ENCODE measurements around the gene DPP6. TPM values are rescaled to one million over a fixed set of nuclear protein-coding genes. Genes with fewer than 3 reads are reported as not detected.
"Not testable (repeated sequence)": the region's sequence is repeated elsewhere in the genome, so short reads cannot be mapped to it uniquely, and the experiment has no call there.

Gene DPP6
- total RNA-seq, 1 donor from 2014 or later: 56.3 TPM

DNA sequence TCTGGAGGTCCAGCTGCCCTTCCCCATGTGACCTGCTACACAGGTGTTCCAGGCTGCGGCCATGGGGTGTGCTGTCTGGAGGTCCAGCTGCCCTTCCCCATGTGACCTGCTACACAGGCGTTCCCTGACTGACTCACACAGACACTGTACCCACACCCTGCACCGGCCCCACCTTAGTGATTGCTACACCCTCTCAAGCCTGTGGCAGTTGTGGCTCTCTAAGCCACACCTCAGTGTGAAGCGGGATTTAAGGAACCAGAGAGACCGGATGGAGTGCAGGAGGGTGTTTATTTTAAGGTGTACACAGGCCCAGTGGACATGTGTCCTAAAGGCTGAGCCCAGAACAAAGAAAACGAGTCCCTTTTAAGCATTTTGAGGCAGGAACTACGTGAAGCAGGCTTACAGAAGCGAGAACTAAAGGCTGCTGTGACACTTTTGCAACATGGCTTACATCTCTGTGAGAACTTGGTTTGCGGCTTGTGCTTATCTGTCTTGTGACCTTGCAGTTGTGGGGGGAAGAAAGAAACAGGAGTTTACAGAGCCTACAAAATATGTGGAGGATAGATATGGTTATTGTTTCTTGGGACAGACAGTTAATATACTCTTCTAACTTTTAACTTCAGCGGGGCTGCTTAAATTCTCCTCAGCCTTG lies 624.4 kb downstream of the DPP6 start:
- FAIRE-seq (no peak), DNase-seq (ENCODE audit: low spot score in 2 of 2) (no peak)

- FAIRE-seq: no peak
- no peak for DNase-seq (ENCODE audit: low spot score in 2 of 2)
Observed at GRCh38 chr7:154677454-154677853, 625.3 kb downstream of the DPP6 start.

- not testable (repeated sequence) for FAIRE-seq; DNase-seq (ENCODE audit: low spot score in 2 of 2)
Observed at GRCh38 chr7:154678001-154678550, 625.9 kb downstream of the DPP6 start.

- no peak for DNase-seq (ENCODE audit: low spot score in 2 of 2)
- FAIRE-seq: no peak
Observed at GRCh38 chr7:154679379-154680053, 627.3 kb downstream of the DPP6 start.

DNA sequence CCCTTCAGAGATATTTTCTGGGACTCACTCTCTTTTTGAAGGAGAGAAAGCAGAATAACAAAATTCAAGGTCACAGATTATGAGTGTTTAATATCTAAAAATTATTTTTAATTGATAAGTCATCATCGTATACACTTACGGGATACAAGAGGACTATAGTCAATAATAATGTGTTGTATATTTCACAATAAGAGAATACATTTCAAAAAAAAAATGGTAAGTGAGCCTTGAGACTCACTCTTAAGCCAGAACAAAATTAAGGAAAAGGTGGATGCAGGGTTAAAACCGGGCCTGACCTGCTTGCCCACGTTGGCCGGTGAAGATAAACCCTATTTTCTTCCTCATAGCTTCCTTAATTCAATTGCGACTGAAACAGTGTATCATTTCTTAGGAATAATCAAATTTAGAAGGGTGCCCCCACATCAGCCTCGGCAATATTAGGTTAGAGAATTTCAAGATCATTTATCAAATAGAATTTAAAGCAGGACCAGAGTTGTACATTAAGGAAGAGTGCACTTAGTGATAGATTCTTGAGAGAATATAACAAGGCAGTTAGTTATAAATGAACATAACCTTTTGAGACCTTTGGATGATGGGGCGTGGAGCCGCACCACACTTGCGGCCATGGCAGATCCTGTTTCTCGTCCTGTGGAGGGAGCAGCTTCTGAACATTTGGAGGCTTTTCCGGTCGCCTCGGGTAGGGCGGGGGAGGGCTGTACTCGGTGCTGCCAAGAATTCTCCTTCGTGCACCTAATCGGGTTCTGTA lies 628.9 kb downstream of the DPP6 start:
- FAIRE-seq: no peak

GRCh38 chr7:154682003-154682402 lies 629.8 kb downstream of the DPP6 start:
- DNase-seq (ENCODE audit: low spot score in 2 of 2): no peak
- FAIRE-seq: no peak

More for the DNA sequence above, 628.9 kb downstream of the DPP6 start:
- DNase-seq (ENCODE audit: low spot score in 2 of 2): no peak

DNA sequence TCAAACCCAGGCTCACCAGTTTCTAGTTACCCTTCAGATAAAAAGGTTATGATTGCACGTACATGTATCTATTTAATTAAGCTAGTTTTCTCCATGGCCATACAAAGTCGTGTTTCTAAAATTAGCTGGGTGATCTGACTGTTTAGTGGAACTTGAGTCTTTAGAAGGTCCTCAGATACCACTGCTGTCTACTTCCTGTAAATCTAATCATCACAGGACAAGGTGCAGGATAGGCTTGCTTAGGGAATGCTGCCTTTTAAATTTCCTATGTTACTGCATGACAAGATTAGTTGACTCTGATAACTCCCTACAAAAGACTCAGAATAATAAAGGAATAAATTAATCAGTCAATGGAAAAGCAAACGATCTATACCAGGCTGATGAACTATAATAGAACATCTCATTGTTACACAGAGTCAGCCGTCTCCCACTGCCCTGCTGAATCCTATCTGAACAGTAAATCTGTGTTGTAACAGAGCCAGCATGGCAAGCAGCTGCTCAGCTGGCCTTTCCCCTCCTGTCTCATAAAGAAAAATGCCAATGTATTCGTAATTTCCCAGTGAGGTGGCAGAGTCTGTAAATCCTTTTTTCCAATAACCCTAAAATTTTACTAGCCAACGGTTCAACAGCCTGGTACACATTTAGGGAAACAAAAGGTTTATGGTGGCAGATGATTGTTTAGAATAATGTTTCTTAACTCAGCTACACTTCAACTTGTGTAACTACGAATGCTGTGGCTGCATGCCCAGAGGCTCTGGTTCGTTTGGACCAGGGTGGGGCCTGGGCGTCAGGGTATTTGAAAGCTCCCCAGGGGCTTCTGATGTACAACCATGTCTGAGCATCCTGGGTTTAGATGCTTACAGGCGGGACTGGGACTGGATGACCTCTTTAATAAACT lies 632.7 kb downstream of the DPP6 start:
- DNase-seq (ENCODE audit: low spot score in 2 of 2) (no peak), FAIRE-seq (no peak)

GRCh38 chr7:154685564-154685901 lies 633.3 kb downstream of the DPP6 start:
- DNase-seq (ENCODE audit: low spot score in 2 of 2): no peak
- FAIRE-seq: no peak

DNA sequence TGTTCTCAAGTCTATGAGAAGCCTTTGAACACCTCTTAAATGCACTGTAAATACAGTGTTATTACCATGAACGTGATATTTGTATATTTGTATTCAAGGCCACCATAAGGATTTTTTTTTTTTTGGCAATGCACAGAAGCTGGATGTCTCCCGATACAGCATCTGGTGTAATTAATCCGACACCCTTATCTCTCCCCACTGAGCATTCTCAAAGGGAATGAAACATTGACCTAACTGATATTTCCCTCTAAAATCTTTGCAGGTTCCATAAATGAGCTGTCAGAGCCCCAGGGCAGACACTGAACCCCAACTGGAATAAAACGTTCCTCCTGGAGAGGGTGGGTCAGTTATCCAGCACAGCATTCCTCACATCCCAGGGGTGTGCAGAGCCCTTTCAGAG lies 634.1 kb downstream of the DPP6 start:
- DNase-seq (ENCODE audit: low spot score in 2 of 2) (no peak), FAIRE-seq (no peak)

- DNase-seq (ENCODE audit: low spot score in 2 of 2): no peak
- FAIRE-seq: no peak
Observed at GRCh38 chr7:154688952-154689351, 636.8 kb downstream of the DPP6 start.

DNA sequence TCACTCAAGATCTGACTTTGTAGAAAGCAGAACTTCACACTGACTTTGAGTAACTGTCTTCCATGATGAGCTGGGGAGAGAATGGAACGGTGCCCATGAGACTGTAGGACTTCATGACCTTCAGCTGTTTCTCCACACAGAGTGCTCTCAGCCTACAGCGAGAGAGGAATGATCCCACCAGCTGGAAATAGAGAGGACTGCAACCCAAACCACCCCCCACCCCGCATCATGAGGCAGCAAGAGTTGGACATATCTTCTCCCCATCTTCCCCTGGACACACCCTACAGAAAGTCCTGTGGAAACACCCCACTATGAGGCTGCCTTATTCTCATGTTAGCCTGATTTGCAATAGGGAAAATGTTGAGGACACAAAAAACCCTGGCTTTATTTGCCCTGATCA lies 638.2 kb downstream of the DPP6 start:
- no peak for DNase-seq (ENCODE audit: low spot score in 2 of 2)
- no peak for FAIRE-seq

DNA sequence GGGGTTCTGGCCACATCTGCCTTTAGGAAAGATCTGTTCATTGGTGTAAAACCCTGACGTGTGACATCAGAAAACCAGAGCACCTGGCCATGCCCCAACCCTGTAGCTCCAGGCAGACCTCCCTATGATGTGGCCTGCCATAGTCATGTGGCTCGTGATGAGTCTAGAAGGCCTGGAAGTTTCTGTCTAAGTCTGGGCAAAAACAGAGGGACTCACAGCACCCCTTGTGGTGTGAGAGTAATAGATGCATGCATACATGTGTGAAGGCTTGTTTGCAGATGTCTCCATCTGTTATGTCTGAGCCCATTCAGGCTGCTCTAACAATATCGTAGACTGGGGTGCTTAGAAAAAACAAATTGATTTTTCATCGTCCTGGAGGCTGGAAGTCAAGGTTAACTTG lies 641.5 kb downstream of the DPP6 start:
- DNase-seq (ENCODE audit: low spot score in 2 of 2) (no peak), FAIRE-seq (no peak)

GRCh38 chr7:154695836-154696235 lies 643.6 kb downstream of the DPP6 start:
- DNase-seq (ENCODE audit: low spot score in 2 of 2) (no peak), FAIRE-seq (no peak)

DNA sequence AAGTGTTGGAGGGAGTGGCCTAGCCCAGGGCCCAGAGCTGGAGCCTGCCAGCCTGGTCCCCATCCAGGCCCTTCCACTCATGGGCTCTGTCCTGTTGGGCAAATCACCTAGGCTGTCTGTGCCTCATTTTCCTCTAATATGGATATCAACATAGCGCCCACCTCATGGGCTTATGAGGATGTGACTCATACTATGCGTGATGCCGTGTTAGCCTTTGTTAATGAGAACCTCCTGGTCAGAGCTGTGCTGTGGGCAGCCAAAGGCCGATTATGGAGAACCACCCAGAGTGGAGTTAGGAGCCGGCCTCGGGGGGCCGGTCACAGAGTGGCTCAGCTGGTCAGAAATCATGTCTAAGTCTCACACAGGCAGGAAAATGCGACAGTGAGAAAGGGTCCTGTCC lies 644.4 kb downstream of the DPP6 start:
- no peak for FAIRE-seq

DNA sequence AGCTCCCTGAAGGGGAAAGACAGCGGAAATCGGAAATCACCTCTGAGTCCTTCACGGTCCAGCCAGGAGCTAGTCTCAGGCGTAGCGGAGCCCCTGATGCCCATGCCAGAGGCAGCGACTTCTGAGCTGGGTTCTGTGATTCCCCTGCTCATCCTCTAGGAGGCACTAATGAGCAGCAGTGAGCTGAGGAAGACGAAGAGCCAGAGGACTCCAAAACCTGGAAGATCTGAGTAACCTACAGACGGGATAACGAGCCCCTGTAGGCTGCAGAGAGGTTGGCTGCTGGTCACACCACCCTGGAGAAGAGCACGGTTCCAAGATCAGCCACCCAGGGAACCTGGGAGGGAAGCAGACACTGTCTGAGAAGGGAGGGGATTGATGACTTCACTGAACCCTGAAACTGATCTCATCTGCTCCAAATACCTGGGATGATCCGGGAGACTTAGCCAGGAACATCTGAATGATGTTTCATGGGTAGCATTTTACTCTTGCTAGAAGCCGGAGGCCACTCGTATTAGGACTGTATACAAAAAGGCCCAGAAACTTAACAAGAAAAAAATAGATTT lies 646.6 kb downstream of the DPP6 start:
- FAIRE-seq (no peak), DNase-seq (ENCODE audit: low spot score in 2 of 2) (no peak)

More for the DNA sequence above, 644.4 kb downstream of the DPP6 start:
- no peak for DNase-seq (ENCODE audit: low spot score in 2 of 2)

- FAIRE-seq: no peak
- DNase-seq (ENCODE audit: low spot score in 2 of 2): no peak
Observed at GRCh38 chr7:154699417-154699816, 647.2 kb downstream of the DPP6 start.

DNA sequence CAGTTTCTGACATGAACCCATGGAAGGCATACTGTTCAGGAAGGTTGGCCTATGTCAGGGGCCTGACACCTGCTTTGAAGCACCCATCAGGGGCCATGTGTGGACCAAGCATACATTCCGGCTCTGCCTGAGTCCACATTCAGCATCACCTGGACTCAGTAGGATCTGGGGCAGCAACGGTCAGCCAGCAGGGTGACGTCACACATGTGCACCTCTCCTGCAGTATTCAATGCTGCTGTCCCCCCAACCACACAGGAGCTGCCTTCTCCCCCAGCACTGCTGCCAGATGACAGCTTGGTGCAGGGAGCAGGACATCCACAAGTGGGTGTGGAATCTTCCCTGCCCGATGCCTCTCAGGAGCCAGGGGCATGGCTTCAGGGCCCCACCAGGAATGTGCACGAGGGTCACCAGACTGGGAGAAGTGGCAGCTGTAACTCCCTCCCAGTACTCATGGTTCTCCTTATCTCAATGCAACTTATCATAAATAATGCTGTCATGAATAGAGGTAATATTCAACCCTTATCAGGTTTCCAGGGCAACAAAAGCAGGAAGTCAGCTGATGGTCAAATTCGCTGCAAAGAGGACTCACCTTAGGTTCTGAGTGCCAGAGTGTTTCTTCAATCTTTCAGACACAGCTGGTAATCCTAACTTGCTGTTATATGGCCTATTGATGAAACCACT lies 657.8 kb downstream of the DPP6 start:
- no peak for FAIRE-seq

GRCh38 chr7:154720016-154720415 lies 667.8 kb downstream of the DPP6 start:
- FAIRE-seq (no peak), DNase-seq (ENCODE audit: low spot score in 2 of 2) (no peak)

More for the DNA sequence above, 657.8 kb downstream of the DPP6 start:
- no peak for DNase-seq (ENCODE audit: low spot score in 2 of 2)

DNA sequence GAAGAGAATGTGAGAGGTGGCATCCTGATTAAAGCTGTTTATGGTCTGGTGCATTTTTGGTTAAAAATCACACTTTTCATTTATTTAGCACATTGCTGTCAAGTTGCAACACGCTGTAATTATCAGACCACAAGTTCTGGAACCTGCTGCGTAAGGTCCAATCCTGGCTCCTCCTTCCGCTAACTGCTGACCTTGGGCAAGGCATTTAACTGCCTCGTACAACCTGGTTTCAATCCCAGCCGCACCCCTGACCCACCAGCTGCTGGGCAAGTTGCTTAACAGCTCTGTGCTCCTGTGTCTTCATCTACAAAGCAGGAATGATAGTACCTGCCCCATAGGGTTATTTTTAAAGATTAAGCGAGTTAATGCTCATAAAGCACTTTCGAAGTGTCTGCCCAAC lies 668.9 kb downstream of the DPP6 start:
- no peak for FAIRE-seq
- DNase-seq (ENCODE audit: low spot score in 2 of 2): no peak
